Measurements from ENCODE around the gene SPATC1L.

The SPATC1L gene

GRCh38 chr21:46182548-46183336, 1.5 kb downstream of the SPATC1L start:
- no peak for DNase-seq (ENCODE audit: insufficient read length, low spot score)
- FAIRE-seq = no peak
- TF ChIP-seq CTCF (IDR thresholded peaks at IDR 0.05; ENCODE audit: insufficient read depth, missing control alignments) = no peak

GRCh38 chr21:46181953-46182547, 2.2 kb downstream of the SPATC1L start:
- DNase-seq (ENCODE audit: insufficient read length, low spot score) (no peak), FAIRE-seq (no peak)
- TF ChIP-seq CTCF (IDR thresholded peaks at IDR 0.05; ENCODE audit: insufficient read depth, missing control alignments) = no peak

GRCh38 chr21:46181436-46181835, 2.8 kb downstream of the SPATC1L start:
- FAIRE-seq (no peak), DNase-seq (ENCODE audit: insufficient read length, low spot score) (no peak)
- TF ChIP-seq CTCF (IDR thresholded peaks at IDR 0.05; ENCODE audit: insufficient read depth, missing control alignments) = no peak

- DNase-seq (ENCODE audit: insufficient read length, low spot score) (no peak), FAIRE-seq (no peak)
- no peak for TF ChIP-seq CTCF (IDR thresholded peaks at IDR 0.05; ENCODE audit: insufficient read depth, missing control alignments)
Observed at GRCh38 chr21:46180778-46181391, 3.4 kb downstream of the SPATC1L start.

GRCh38 chr21:46180079-46180722, 4.1 kb downstream of the SPATC1L start:
- TF ChIP-seq CTCF (IDR thresholded peaks at IDR 0.05; ENCODE audit: insufficient read depth, missing control alignments) = no peak
- FAIRE-seq (no peak), DNase-seq (ENCODE audit: insufficient read length, low spot score) (no peak)

GRCh38 chr21:46179708-46180078, 4.6 kb downstream of the SPATC1L start:
- TF ChIP-seq CTCF (IDR thresholded peaks at IDR 0.05; ENCODE audit: insufficient read depth, missing control alignments) = no peak
- FAIRE-seq (no peak), DNase-seq (ENCODE audit: insufficient read length, low spot score) (no peak)

Data from D721Med (cell line).